GM23338 (cell line): Measurements from ENCODE around the gene LDHA. TPM values are rescaled to one million over a fixed set of nuclear protein-coding genes. Genes with fewer than 3 reads are reported as not detected.
A peak's percentile ranks its signal among the peaks of the same experiment; 100 is the strongest.

ENCODE experiments used
- ATAC-seq: fragments of 200-7000 bp; cut with Tn5 transposase; 3 replicates; pipeline ENCODE4 v1.9.1; 2020
- DNase-seq: peaks from one replicate; pipeline ENCODE4 v3.0.0-alpha.2; 2015; ENCODE audit warnings: low spot score
- H2AFZ ChIP-seq: fragments of 200-600 bp; sonication (generic); 2 replicates; pipeline ENCODE4 v1.8.0; 2016; ENCODE audit warnings: antibody characterized with exemption, mild to moderate bottlenecking, moderate library complexity
- H3F3A ChIP-seq: fragments of 200-600 bp; sonication (generic); replicated peaks from 2 replicates; pipeline ENCODE4 v1.8.0; 2017; ENCODE audit warnings: antibody characterized with exemption, mixed run types, low read depth
- H3K27ac ChIP-seq: fragments of 200-600 bp; sonication (generic); 2 replicates; pipeline ENCODE4 v1.6.1; 2016; ENCODE audit warnings: low read depth
- H3K27me3 ChIP-seq: fragments of 200-600 bp; sonication (generic); 2 replicates; pipeline ENCODE4 v1.8.0; 2016; ENCODE audit warnings: mild to moderate bottlenecking, mixed run types, moderate library complexity; ENCODE audit not compliant: insufficient read depth
- H3K36me3 ChIP-seq: fragments of 200-600 bp; sonication (generic); 2 replicates; pipeline ENCODE4 v1.8.0; 2016; ENCODE audit warnings: mild to moderate bottlenecking; ENCODE audit not compliant: insufficient read depth
- H3K4me1 ChIP-seq: fragments of 200-600 bp; sonication (generic); 2 replicates; pipeline ENCODE4 v1.8.0; 2016; ENCODE audit warnings: mild to moderate bottlenecking, moderate library complexity; ENCODE audit not compliant: insufficient read depth
- H3K4me2 ChIP-seq: fragments of 200-600 bp; sonication (generic); 2 replicates; pipeline ENCODE4 v1.7.1; 2017; ENCODE audit warnings: mixed run types
- H3K4me3 ChIP-seq: fragments of 200-600 bp; sonication (generic); 2 replicates; pipeline ENCODE4 v1.6.1; 2016; ENCODE audit warnings: mixed run types
- H3K79me2 ChIP-seq: fragments of 200-600 bp; sonication (generic); replicated peaks from 2 replicates; pipeline ENCODE4 v1.8.0; 2017; ENCODE audit warnings: mild to moderate bottlenecking; ENCODE audit not compliant: insufficient read depth
- H3K9me2 ChIP-seq: fragments of 200-600 bp; sonication (generic); 2 replicates; pipeline ENCODE4 v1.8.0; 2017; ENCODE audit not compliant: insufficient read depth
- H4K20me1 ChIP-seq: fragments of 200-600 bp; sonication (generic); replicated peaks from 2 replicates; pipeline ENCODE4 v1.8.0; 2017; ENCODE audit warnings: mild to moderate bottlenecking; ENCODE audit not compliant: insufficient read depth
- H3K27ac Mint-ChIP-seq: 2 replicates; pipeline ENCODE4 v1.8.0; 2020; ENCODE audit warnings: inconsistent platforms, mild to moderate bottlenecking, moderate library complexity, mixed read lengths
- H3K27me3 Mint-ChIP-seq: 3 replicates; pipeline ENCODE4 v1.8.0; 2022; ENCODE audit warnings: low read depth, mild to moderate bottlenecking, moderate library complexity, mixed read lengths, inconsistent platforms; ENCODE audit not compliant: insufficient read depth, poor library complexity
- H3K36me3 Mint-ChIP-seq: 3 replicates; pipeline ENCODE4 v1.8.0; 2021; ENCODE audit warnings: low read depth, mild to moderate bottlenecking, inconsistent platforms, moderate library complexity, mixed read lengths
- H3K4me1 Mint-ChIP-seq: 3 replicates; pipeline ENCODE4 v1.8.0; 2020; ENCODE audit warnings: mild to moderate bottlenecking, inconsistent platforms, mixed read lengths
- H3K4me3 Mint-ChIP-seq: 3 replicates; pipeline ENCODE4 v1.8.0; 2021; ENCODE audit warnings: moderate library complexity, mild to moderate bottlenecking, inconsistent platforms, mixed read lengths
- H3K9me3 Mint-ChIP-seq: 3 replicates; pipeline ENCODE4 v1.8.0; 2020; ENCODE audit warnings: moderate library complexity, mild to moderate bottlenecking, inconsistent platforms, mixed read lengths
- CREB1 ChIP-seq: fragments of 250-450 bp; sonication (Bioruptor Pico); IDR thresholded peaks from 2 replicates; pipeline ENCODE4 v1.5.0; 2020; ENCODE audit warnings: low read depth, mild to moderate bottlenecking, moderate library complexity
- polyA plus RNA-seq: library from polyadenylated mRNA; unstranded; fragments of >200 nt; fragmentation: Nextera tagmentation; extraction: Ambion mirVana; gene quantifications from 2 replicates; pipeline ENCODE4 v1.2.1, GENCODE V29; 2016
- total RNA-seq: library from RNA; depleted of rRNA; stranded (reverse); fragments of >200 nt; shearing (Covaris generic); gene quantifications from 2 replicates; pipeline ENCODE4 v1.2.3, GENCODE V29; 2014
- TF ChIP-seq, protein P1 (sequence below): fragments of 250-450 bp; sonication (Bioruptor Pico); IDR thresholded peaks from 2 replicates; pipeline ENCODE4 v1.5.0; 2020; ENCODE audit warnings: mild to moderate bottlenecking, moderate library complexity
- TF ChIP-seq, protein P2 (sequence below), 2 experiments: fragments of 200-600 bp in 1 of 2; sonication (generic) in 1 of 2; conservative IDR thresholded peaks; 2 replicates each; pipeline versions ENCODE4 v1.5.1 to v1.6.1; 2016 to 2017; ENCODE audit warnings: antibody characterized with exemption in 2 of 2, low read depth in 2 of 2, mild to moderate bottlenecking in 2 of 2, moderate library complexity in 1 of 2

LDHA gene
- total and polyA plus RNA-seq, 2 experiments from 2014 or later = 432 to 467 TPM

DNA sequence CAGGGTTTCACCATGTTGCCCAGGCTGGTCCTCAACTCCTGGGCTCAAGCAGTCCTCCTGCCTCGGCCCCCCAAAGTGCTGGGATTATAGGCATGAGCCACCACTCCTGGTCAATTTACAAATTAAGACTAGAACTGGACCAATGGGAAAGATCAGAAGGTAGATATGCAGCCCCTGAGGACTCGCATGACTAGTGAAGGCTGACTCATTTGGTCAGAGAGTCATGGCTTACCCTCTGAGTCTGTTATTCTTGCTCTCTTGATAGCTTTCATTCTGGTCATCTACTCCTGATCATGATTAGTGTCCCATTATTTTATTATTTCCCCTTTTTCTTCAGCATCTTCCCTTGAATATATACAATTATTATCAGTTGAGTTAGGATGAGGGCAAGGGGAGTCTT is 58.6 kb downstream of the LDHA start (continued):
- TF ChIP-seq, protein P1, sequence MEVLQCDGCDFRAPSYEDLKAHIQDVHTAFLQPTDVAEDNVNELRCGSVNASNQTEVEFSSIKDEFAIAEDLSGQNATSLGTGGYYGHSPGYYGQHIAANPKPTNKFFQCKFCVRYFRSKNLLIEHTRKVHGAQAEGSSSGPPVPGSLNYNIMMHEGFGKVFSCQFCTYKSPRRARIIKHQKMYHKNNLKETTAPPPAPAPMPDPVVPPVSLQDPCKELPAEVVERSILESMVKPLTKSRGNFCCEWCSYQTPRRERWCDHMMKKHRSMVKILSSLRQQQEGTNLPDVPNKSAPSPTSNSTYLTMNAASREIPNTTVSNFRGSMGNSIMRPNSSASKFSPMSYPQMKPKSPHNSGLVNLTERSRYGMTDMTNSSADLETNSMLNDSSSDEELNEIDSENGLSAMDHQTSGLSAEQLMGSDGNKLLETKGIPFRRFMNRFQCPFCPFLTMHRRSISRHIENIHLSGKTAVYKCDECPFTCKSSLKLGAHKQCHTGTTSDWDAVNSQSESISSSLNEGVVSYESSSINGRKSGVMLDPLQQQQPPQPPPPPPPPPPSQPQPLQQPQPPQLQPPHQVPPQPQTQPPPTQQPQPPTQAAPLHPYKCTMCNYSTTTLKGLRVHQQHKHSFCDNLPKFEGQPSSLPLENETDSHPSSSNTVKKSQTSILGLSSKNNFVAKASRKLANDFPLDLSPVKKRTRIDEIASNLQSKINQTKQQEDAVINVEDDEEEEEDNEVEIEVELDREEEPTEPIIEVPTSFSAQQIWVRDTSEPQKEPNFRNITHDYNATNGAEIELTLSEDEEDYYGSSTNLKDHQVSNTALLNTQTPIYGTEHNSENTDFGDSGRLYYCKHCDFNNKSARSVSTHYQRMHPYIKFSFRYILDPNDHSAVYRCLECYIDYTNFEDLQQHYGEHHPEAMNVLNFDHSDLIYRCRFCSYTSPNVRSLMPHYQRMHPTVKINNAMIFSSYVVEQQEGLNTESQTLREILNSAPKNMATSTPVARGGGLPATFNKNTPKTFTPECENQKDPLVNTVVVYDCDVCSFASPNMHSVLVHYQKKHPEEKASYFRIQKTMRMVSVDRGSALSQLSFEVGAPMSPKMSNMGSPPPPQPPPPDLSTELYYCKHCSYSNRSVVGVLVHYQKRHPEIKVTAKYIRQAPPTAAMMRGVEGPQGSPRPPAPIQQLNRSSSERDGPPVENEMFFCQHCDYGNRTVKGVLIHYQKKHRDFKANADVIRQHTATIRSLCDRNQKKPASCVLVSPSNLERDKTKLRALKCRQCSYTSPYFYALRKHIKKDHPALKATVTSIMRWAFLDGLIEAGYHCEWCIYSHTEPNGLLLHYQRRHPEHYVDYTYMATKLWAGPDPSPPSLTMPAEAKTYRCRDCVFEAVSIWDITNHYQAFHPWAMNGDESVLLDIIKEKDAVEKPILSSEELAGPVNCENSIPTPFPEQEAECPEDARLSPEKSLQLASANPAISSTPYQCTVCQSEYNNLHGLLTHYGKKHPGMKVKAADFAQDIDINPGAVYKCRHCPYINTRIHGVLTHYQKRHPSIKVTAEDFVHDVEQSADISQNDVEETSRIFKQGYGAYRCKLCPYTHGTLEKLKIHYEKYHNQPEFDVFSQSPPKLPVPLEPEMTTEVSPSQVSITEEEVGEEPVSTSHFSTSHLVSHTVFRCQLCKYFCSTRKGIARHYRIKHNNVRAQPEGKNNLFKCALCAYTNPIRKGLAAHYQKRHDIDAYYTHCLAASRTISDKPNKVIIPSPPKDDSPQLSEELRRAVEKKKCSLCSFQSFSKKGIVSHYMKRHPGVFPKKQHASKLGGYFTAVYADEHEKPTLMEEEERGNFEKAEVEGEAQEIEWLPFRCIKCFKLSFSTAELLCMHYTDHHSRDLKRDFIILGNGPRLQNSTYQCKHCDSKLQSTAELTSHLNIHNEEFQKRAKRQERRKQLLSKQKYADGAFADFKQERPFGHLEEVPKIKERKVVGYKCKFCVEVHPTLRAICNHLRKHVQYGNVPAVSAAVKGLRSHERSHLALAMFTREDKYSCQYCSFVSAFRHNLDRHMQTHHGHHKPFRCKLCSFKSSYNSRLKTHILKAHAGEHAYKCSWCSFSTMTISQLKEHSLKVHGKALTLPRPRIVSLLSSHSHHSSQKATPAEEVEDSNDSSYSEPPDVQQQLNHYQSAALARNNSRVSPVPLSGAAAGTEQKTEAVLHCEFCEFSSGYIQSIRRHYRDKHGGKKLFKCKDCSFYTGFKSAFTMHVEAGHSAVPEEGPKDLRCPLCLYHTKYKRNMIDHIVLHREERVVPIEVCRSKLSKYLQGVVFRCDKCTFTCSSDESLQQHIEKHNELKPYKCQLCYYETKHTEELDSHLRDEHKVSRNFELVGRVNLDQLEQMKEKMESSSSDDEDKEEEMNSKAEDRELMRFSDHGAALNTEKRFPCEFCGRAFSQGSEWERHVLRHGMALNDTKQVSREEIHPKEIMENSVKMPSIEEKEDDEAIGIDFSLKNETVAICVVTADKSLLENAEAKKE (CRISPR knock-in tag) = no peak

DNA sequence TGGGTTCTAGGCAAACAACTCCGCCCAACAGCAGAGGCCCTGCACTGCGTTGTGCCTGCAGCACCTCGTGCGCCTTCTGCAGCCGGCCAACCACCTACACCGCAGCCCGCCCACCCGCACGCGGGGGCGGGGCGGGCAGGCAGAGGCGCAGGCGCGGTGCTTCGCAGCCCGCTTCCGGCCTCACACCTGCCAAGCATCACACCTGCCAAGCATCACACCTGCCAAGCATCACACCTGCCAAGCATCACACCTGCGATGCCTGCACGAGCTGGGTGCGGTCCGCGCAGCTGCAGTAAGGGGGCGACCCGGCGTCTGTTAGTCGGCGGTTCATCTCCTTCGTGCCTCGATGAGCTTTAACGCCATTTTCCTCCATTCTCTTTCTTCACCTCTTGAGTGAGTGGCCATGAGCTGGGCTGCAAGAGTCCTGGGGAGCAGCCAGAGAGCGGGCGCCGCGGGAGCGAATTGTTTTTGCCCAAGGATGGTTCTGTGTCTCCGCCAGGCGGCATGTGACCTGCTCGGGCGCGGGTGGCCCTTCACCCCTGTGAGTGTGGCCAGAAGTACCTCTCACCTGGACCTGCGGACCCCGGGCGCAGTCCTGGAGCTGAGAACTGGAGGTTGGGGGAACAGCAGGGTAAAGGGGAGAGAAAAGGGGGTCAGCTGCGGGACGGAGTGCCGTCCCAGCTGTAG is 61.5 kb downstream of the LDHA start, which contains the start of gene LDHAL6A:
Gene LDHAL6A (plus strand): TSS at position 171 of the 687 bp plus-strand sequence. CDS start 825 bp downstream, outside the sequence.
- DNase-seq = peak; percentile 50
- H3K9me3 Mint-ChIP-seq = no peaks in the 10 kb centered on the region
- no peaks in the 10 kb centered on the region for H3F3A ChIP-seq
- H3K36me3 ChIP-seq = no peaks in the 10 kb centered on the region
- no peaks in the 10 kb centered on the region for H3K4me1 ChIP-seq
- no peaks in the 10 kb centered on the region for H3K4me1 Mint-ChIP-seq
- no peak within 1 kb of the TSS for H3K27ac Mint-ChIP-seq
- H3K4me3 ChIP-seq = no peak within 1 kb of the TSS
- H3K4me3 Mint-ChIP-seq = no peak within 1 kb of the TSS
- H4K20me1 ChIP-seq = no peaks in the 10 kb centered on the region
- ATAC-seq = peak; percentile 86
- H3K79me2 ChIP-seq = no peaks in the 10 kb centered on the region
- H3K27me3 ChIP-seq = peaks cover 6% of the 10 kb centered on the region; the same call in 1 of the 2 replicates
- H3K36me3 Mint-ChIP-seq = no peaks in the 10 kb centered on the region
- no peak for TF ChIP-seq CREB1 (CRISPR knock-in tag)
- TF ChIP-seq, protein P2, sequence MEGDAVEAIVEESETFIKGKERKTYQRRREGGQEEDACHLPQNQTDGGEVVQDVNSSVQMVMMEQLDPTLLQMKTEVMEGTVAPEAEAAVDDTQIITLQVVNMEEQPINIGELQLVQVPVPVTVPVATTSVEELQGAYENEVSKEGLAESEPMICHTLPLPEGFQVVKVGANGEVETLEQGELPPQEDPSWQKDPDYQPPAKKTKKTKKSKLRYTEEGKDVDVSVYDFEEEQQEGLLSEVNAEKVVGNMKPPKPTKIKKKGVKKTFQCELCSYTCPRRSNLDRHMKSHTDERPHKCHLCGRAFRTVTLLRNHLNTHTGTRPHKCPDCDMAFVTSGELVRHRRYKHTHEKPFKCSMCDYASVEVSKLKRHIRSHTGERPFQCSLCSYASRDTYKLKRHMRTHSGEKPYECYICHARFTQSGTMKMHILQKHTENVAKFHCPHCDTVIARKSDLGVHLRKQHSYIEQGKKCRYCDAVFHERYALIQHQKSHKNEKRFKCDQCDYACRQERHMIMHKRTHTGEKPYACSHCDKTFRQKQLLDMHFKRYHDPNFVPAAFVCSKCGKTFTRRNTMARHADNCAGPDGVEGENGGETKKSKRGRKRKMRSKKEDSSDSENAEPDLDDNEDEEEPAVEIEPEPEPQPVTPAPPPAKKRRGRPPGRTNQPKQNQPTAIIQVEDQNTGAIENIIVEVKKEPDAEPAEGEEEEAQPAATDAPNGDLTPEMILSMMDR (conservative IDR thresholded peaks at IDR 0.05; ENCODE audit: low read depth in 2 of 2) = peak in 1 of 2 experiments; percentile 24; a peak in 3 of 4 replicates
- peaks cover 2% of the 10 kb centered on the region for H3K27me3 Mint-ChIP-seq
- no peak within 1 kb of the TSS for H3K4me2 ChIP-seq
- no peaks in the 10 kb centered on the region for H3K9me2 ChIP-seq
- no peak within 1 kb of the TSS for H3K27ac ChIP-seq
- H2AFZ ChIP-seq = peak within 1 kb of the TSS; percentile 94
